RKO (cell line): ENCODE data around the gene ARHGEF37.
A peak's percentile ranks its signal among the peaks of the same experiment; 100 is the strongest.

ENCODE experiments used
- DNase-seq: peaks from one replicate; pipeline ENCODE4 v3.0.0-alpha.2; 2016; ENCODE audit warnings: low spot score

The ARHGEF37 gene

DNA sequence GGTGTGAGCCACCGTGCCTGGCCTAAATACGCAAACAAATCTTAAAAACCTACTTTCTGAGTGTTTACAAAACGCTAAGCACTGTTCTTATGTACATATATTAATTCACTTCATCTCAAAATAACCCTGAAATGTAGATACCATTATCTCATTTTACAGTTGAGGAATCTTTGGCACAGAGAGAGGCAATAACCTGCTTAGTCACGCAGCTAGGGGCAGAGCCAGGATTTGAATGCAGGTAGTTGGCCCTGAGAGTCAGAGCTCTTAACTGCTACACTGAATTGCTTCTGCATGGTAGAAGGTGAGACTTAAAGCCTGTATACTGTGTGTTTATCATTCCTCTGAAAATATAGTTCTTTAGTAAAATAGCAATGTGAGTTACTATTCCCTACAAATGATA is 21.9 kb downstream of the ARHGEF37 start:
- DNase-seq = no peak

DNA sequence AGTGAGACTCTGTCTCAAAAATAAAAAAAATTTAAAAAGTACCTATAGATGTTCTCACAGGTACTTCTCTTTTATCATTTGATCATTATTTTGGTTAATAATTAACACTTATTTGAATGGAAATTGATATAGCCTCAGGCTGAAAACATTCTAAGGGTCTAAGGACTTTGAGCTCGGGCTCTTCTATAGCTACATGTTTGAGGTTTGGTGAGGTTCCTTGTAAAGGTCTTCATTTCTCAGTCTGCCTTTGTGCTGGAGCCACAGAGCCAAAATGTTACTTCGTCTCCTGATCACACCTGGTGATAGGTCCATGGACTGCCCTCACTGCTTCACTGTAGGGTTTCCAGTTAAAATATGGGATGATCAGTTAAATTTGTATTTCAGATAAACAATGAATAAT is 22.6 kb downstream of the ARHGEF37 start:
- DNase-seq = no peak

DNA sequence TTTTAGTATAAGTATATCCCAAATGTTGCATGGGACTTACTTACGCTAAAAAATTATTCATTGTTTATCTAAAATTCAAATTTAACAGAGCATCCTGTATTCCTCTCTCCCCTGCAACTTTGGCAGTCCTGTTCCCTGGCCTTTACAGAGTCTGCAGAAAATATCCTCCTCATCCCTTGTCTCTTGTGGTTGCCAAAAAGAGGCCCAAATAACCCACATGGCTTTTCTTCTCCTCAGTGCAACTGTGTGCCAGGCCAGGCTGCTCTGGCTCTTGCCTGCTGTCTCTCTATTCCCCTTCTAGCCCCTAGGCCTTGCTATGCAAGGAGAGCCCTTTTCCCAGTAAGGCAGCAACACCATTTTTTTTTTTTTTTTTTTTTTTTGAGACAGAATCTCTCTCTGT is 23.0 kb downstream of the ARHGEF37 start:
- no peak for DNase-seq

DNA sequence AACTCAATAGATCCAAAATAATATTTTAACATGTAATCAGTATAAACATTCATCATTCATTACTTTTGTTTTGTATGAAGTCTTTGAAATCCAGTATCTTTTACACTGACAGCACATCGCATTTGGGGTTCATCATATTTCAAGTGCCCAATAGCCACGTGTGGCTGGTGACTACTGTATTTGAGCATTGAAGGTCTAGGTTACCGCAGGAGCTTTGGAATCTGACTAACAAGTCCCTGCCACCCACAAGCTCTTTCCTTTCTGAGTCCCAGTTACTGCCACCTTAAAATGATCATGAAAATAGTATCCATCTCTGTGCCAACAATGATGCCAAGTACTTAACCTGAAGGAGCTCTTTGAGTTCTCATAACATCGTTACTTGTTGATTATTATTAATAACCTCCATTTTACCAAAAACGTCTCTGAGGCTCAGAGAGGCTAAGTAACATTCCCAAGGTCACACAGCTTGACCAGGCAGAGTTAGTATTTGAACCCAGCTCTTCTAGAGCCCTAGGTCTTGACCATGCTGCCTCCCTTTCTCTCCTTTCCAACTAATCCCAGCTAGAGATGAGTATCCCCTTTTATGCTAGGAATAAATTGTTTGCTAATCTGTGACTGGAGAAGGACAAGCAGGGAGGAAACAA is 24.2 kb downstream of the ARHGEF37 start:
- DNase-seq = no peak

DNA sequence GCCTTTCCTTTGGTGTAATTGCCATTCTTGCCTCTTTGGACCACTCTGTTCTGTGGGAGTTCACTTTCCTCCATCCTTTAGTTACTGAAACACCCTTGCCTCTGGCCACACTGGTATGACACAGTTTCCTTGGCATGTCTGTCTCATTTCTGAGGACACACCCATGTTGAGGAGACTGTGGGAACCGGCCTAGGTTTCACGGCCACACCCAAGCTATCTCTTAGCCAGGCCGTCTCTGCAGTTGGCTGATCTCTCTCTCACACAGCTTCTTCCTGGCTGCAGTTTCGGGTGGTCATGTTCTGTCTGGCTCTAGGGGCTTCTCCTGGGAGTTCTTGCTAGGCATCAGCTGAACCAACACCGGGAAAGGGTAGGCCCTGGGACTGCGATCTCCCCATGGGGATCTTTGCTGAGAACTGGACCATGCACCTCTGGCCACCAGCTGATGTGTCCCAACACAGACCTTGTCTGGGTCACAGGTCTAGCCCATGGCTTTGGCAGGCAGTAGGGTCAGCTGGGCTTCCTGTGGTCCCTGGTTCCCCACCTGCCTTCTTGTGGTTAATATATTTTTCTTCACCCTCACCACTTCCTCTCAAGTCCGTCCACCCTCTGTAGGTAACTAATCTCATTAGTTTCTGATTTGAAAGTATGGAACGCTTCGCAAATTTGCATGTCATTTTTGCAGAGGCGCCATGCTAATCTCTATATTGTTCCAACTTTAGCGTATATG is 24.9 kb downstream of the ARHGEF37 start:
- peak; percentile 41 for DNase-seq

DNA sequence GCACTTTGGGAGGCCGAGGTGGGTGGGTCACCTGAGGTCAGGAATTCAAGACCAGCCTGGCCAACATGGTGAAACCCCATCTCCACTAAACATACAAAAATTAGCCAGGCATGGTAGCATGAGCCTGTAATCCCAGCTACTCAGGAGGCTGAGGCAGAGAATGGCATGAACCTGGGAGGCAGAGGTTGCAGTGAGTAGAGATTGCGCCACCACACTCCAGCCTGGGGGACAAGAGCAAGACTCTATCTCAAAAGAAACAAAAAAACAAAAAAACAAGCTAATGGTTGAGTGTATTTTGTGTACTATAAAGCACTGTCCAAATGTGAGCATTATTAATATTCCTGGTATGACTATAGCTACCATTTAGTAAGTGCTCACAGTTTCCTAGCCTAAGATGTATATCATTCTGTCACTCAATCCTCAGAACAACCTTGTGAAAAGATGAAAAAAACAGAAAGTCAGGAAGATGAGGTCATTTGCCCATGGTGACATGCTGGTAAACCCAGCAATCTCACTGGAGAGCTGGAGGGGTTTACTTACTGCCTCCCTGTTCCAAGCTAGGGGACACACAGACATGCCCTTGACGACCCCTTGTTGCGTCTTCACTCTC is 27.7 kb downstream of the ARHGEF37 start:
- DNase-seq = no peak

DNA sequence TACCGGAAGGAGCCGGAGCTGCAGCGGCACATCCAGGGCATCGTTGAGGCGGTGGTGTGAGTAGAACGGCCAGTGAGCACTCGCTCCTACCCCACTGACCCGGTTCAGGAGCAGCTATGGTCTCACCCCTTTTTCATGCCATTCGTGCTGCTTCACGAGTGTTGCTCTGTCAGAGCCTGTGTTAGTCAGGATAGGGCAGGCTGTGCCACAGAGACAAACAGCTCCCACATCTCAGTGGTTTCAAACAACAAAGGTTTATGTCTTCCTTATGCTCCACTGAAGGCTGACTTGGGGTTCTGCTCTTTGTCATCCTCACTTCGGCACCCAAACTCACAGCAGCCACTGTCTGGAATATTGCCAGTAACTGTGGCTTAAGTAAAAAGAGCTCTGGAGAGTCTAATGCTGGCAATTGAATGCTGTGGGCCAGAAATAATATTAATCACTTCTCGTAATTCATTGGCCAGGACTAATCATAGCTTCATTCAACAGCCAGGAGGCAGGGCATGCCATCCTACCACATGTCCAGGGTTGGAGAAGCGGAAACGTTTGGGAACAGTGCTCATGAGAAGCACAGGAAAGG is 28.4 kb downstream of the ARHGEF37 start:
- DNase-seq = no peak

DNA sequence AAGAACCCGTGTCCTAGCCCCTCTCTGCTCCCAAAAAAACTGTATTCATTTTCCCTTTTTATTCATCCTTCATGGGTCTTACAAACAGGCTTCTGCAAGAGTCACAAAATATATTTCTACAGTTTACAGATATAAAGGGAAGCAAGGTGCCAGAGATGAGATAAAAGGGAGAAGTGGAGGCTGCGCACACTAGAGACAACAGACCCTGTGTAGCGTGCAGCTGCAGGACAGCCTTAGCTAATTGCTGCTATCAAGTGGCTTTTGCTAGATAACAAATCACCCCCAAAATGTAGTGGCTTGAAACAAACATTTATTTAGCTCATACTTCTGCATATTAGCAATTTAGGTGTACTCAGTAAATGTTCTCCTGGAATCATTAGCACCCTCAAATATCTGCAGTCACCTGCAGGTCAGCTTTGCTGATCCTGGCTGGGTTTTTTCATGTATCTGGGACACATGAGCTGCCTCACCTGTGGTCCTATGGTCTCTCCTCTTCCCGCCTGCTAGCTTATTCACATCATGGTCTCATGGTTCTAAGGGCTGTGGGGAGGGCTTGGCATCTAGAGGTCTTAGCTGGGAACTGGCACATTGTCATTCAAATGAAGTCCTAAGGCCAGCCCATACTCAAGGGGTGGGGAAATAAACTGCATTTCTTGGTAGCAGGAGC is 29.4 kb downstream of the ARHGEF37 start:
- no peak for DNase-seq

DNA sequence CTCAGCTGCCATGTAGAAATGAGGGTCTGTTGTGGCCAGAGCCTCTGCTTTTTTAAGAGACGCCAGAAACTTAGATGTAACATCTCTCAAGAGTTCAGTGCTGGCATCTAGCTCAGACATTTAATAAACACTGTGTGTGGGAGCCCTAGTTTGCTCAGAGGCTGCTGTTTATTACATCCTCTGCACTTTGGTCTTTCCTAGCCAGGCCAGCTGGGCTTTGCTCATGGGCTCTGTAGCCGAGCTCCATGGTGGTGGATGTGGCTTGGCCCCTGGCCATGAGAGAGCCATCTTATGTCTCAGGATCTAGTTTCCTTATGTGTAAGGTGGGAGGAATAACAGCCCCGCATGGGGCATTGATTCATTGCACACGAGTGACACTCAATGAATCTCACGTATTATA is 30.0 kb downstream of the ARHGEF37 start:
- DNase-seq = no peak

DNA sequence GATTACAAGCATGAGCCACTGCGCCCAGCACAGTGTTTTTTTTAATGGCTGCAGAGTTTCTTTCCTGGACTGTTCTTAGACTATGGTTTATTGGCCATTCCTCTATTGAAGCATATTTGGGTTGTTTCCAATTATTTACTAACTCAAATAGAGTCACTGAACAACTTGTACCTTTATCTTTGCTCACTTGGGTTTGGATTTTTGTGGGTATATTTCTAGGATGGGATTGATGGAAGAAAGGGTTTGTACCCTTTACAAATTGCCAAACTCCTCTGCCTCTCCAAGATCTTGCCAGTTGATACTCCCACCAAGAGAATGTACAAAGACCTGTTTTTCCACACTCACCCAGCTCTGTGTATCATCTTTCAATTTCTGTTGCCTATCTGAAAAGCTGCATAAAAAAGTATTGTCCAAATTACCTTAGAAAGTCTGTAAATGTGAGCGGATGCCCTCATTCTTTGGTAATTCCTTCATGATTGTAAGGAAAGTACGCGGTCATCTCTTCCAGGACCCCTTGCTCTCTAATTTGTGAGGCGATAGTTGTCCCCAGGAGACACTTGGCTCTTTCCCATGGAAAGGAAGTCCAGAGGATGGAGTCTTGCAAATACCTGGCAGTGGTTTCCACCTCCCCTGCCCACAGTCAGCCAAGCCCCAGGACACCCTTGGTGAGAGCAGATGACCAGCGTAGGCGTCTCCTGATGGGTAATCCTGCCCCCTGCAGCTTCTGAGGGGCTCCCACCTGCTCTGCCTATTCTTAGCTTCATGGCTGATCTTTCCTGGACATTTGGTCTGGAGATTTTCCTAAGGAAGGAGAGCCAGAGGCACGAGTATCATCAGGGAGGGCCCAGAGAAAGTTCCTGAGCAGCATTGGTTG is 33.0 kb downstream of the ARHGEF37 start:
- DNase-seq = no peak

DNA sequence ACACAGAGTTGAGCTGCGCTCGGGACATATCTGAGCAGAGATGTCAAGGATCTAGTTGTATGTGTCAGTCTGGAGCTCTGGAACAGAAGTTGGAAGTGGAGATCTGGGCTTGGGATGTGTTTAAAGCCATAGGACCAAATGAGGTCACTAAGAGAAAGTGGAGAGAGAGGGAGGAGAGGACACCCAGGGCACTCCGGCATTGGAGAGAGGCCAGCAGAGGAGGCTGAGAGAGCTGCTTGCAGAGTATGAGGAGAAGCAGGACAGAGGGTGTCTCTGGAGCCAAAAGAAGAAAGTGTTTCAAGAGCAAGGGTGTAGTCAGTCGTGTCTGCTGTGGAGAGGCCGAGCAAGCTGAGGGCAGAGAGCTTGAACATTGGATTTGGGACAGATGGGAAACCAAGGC is 34.7 kb downstream of the ARHGEF37 start:
- DNase-seq = no peak

DNA sequence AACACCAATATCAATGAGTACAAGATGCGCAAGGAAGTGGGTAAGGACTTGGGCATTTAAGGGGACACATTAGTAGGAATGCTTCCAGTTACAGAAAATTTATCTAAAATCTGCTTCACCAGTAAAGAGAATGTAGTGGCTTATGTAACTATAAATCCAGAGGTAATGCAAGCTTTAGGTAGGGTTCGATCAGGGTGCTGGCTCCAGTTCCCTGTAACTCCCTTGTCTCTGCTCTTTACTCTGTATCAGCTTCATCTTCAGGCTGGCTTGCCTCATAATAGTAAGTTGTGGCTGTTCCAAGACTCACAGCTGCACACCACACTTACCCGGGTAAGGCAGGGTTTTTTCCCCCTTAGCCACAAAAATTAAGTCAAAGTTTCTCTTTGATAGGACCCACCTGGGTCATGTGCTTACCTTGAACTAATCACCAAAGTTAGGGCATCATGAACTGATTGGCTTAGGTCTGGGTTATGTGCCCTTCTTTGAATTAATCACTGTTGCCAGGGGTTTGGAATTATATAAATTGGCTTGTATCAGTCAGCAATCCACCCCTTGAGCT is 35.5 kb downstream of the ARHGEF37 start:
- no peak for DNase-seq

DNA sequence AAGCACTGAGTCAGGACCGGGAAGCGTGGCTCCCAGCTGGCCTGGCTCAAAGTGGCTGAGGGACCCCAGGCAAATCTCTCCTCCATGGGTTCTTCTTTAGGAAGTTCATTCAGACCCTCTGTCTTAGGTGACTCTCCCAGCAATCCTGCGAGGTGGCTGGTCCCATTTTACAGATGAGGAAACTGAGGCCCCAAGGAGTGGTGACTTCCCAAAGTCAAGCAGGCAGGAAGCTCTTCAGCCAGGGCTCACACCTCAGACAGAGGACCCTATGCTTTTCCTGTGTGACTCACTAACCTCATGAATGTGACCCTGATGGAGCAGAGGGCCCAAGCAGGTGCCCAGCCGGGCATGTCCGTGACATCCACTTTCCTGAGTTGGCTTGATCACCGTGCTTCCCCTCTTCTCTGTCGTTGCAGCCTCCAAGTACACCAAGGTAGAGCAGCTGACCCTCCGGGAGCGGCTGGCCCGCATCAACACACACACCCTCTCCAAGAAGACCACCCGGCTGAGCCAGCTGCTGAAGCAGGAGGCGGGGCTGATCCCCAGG is 36.5 kb downstream of the ARHGEF37 start:
- DNase-seq = no peak

DNA sequence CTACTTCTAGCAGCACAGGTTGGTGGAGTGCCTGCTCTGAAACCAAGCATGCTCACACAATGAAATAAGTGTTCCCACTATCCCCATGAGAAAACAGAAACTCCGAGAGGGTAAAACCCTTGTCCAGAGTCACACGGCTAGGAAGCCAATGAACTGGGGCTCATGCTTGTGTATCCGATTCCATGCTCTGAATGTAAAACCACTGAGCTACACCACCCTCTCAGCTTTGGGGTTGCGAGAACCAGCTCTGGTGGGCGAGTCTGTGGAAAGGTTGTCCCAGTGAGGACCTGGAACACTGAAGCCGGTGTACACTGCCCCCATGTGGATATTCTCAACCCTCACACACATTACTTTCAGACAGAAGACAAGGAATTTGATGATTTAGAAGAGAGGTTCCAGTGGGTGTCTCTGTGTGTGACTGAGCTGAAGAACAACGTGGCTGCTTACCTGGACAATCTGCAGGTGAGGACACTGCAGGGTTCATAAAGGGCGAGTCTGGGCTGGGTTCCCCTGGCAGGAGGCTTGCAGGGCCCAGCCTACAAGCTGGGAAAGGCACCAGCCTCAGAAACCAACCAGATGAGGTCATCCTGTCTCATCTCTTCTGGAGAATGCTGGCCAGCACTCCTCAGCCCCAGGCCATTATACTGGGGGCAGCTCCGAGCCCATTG is 37.4 kb downstream of the ARHGEF37 start:
- DNase-seq = peak; percentile 62

DNA sequence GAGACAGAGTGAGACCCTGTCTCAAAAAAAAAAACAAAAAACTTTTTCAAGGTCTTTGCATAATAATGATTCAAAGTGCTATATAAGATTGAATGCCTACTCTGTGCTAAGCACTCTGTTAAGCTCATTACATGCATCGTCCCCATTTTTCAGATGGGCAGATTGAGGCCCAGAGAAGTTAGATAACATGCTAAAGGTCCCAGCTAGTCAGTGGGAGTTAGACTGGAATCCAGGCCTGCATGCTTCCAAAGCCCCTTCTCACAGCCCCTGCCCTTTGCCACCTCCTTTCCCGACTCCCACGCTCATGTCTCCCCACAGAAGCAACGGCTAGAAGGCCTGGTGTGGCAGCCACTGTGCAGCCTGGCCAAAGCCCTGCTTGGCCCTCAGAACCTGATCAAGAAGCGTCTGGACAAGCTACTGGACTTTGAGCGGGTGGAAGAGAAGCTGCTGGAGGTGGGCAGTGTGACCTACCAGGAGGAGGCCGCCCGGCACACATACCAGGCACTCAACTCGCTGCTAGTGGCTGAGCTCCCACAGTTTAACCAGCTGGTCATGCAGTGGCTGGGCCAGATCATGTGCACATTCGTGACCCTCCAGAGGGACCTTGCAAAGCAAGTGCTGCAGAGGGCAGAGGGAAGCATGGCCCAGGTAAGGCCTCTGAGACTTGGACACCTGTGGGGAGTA is 40.3 kb downstream of the ARHGEF37 start:
- DNase-seq = no peak

DNA sequence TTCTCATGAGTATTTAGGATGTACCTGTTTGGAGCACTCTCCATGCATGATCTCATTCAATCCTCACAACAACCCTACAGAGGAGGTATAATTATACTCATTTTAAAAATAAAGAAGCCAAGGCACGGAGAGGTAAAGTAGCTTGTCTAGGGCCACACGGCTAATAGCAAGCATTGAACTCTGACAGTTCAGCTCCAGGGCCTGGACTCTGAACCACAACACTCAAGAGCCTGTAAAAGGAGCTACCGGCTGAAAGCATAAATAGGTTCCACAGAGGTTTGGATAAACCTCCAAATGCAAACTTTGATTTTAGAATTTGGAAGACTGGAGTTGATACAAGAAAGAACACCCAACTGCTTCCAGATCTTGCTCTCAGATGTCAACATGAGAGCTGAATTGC is 41.2 kb downstream of the ARHGEF37 start:
- DNase-seq = no peak

DNA sequence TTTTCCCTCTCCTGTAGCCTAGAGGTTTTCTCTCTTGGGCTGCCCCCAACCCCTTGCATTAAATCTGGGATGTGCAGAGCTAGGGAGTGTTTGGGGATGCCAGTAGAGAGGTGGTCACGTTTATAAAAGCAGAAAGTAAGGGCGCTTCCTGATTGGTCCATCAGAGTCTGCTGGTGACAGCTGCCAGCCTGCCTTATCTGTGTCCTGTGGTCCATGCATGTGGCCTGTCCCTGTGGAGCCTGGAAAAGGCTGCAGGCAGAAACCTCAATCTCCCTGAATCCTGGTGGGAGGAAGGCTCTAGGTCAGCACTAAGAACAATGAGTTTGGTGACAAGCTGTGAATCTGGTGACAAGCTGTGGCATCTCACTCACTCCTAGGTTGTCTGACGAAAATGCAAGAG is 42.2 kb downstream of the ARHGEF37 start:
- DNase-seq = no peak

DNA sequence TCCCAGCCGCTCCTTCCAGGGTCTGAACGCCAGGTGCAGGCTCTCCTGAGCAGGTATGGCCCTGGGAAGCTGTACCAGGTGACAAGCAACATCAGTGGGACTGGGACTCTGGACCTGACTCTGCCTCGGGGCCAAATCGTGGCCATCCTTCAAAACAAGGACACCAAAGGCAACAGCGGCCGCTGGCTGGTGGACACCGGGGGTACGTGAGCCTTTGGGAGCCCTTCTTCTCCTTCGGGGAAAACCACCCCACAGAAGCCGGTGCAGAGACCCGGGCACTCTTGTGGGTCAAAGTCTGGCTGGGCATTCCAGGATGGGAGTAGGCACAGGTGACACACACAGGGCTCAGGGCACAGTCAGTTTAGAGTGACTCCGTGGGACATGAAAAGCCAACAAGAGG is 45.8 kb downstream of the ARHGEF37 start:
- no peak for DNase-seq

DNA sequence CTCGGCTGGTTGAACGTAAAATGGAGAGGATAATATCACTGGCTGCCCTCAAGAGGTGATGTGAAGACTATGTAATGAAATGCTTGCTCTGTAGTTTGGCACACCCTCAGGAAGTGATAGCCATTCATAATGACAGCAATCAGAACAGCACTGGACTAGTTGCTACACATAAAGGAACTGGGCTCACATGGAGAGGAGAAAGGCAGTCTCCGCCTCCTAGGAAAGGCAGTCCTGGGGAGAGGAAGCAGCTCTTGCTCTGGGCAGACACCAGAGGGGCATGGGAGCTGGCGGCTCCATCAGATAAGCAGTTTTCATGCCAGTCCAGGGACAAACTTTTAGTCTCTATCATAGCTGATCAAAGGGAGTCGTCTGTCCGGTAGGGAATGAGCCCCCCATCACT is 46.9 kb downstream of the ARHGEF37 start:
- no peak for DNase-seq

DNA sequence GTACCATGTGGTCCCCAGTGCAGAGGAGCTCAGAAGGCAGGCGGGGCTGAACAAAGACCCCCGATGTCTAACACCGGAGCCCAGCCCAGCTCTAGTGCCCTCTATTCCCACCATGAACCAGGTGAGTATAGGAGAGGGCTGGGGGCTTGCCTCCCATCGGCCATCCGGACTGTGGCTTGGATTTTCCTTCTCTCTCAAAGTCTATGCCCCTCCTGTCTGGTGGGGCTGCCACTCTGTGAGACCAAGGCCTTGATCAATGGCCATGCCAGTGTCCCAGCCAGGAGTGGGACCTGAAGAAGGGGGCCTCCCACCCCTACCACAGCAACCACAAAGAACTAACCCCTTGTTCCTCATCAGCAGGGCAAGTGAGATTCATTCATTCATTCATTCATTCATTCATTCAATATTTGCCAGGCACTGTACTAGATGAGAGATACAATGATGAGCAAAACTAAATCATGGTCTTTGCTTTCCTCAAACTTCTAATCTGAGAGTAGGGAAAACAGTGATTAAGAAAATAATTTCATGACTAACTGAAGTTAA is 47.6 kb downstream of the ARHGEF37 start:
- DNase-seq = no peak
